ENCODE results near the gene EPRS1.

The EPRS1 gene

DNA sequence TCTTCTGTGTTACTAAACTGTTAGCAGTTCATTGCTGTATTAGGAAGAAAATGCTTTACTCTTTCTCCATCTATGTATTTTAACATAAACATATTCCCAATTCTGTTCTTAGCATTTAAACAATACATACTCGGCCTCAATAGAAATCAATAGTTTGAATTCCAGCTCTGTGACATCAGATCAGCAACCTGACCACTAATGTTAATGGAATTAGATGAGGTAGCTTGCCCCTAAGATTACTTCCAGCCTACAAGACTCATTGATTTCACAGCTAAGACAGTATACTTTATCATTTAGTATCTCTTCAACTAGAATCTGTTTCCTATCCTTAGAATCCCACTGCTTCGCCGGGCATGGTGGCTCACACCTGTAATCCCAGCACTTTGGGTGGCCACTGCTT is 38.9 kb downstream of the EPRS1 start:
- TF ChIP-seq, protein P1, sequence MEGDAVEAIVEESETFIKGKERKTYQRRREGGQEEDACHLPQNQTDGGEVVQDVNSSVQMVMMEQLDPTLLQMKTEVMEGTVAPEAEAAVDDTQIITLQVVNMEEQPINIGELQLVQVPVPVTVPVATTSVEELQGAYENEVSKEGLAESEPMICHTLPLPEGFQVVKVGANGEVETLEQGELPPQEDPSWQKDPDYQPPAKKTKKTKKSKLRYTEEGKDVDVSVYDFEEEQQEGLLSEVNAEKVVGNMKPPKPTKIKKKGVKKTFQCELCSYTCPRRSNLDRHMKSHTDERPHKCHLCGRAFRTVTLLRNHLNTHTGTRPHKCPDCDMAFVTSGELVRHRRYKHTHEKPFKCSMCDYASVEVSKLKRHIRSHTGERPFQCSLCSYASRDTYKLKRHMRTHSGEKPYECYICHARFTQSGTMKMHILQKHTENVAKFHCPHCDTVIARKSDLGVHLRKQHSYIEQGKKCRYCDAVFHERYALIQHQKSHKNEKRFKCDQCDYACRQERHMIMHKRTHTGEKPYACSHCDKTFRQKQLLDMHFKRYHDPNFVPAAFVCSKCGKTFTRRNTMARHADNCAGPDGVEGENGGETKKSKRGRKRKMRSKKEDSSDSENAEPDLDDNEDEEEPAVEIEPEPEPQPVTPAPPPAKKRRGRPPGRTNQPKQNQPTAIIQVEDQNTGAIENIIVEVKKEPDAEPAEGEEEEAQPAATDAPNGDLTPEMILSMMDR (IDR thresholded peaks at IDR 0.05; ENCODE audit: low read depth, low read length) = no peak
- TF ChIP-seq POLR2A (IDR thresholded peaks at IDR 0.05; ENCODE audit: extremely low read depth, insufficient read length) (no peak), MYC (IDR thresholded peaks at IDR 0.05; ENCODE audit: low read depth, low read length) (no peak)
- TF ChIP-seq, protein P2, sequence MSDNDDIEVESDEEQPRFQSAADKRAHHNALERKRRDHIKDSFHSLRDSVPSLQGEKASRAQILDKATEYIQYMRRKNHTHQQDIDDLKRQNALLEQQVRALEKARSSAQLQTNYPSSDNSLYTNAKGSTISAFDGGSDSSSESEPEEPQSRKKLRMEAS (IDR thresholded peaks at IDR 0.05; ENCODE audit: low read depth, low read length) = no peak
- H3K4me3 ChIP-seq (ENCODE audit: low read depth, low read length) = no peak overlapping the region
- no peak for DNase-seq (ENCODE audit: low read depth)

DNA sequence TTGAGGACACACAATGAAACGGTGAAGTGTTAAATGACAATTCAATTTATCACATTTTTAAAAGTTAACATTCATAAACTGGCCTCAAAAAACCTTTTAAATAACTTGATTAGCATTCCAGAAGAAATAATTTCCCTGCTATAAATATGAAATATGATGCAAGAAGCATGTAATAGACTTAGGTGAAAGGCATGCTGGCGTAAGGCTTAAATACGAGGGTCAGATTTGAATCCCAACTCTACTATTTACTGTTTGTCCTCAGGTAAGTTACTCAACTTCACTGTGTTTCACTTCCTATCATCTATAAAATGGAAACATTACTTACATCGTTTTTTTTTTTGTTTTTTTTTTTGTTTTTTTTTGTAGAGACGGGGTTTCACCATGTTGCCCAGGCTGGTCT is 40.8 kb downstream of the EPRS1 start:
- no peak for TF ChIP-seq MYC (IDR thresholded peaks at IDR 0.05; ENCODE audit: low read depth, low read length)
- H3K4me3 ChIP-seq (ENCODE audit: low read depth, low read length) = no peak overlapping the region
- DNase-seq (ENCODE audit: low read depth) = no peak

DNA sequence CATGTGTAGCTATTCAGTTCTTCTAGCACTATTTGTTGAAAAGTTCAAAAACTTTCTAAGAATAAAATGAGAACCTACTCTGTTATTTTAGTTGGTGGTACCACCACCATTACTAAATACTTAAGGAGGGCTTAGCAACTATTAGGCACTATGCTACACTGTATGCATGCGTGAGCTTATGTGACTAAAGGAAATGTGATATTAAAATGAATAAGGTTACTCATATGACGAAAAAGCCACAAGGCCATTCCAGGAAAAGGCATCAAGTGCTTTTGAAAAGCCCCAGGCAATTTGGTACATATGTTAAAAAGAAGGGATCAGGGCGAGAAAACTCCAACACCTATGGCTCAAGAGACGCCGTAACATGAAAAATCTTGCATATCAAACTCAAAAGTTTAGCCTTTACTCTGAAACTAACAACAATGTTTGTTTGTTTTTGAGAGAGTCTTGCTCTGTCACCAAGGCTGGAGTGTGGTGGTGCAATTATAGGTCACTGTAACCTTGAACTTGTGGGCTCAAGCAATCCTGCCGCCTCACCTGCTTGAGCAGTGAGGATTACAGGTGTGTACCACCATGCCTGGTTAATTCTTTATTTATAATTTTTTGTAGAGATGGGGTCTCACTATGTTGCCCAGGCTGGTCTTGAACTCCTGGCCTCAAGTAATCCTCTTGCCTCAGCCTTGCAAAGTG is 42.5 kb downstream of the EPRS1 start:
- DNase-seq (ENCODE audit: low read depth) = no peak
- H3K4me3 ChIP-seq (ENCODE audit: low read depth, low read length) = no peak overlapping the region
- TF ChIP-seq, protein P1 (IDR thresholded peaks at IDR 0.05; ENCODE audit: low read depth, low read length) = no peak
- TF ChIP-seq MYC (IDR thresholded peaks at IDR 0.05; ENCODE audit: low read depth, low read length) (no peak), POLR2A (IDR thresholded peaks at IDR 0.05; ENCODE audit: extremely low read depth, insufficient read length) (no peak)
- TF ChIP-seq, protein P2 (IDR thresholded peaks at IDR 0.05; ENCODE audit: low read depth, low read length) = no peak

DNA sequence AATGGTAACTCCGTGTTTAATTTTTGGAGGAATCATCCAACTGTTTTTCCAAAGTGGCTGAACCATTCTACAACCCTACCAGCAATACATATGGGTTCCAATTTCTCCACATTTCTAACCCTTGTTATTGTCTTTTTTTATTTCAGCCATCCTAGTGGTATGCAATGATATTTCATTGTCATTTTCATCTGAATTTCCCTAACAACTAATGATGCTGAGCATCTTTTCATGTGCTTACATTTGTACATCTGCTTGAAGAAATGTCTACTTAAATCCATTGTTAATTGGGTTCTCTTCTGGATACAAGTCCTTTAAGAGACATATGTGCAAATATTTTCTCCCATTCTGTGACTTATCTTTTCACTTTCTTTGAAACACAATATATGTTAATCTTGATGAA is 43.3 kb downstream of the EPRS1 start:
- no peak for DNase-seq (ENCODE audit: low read depth)
- TF ChIP-seq, protein P2 (IDR thresholded peaks at IDR 0.05; ENCODE audit: low read depth, low read length) = no peak
- TF ChIP-seq, protein P1 (IDR thresholded peaks at IDR 0.05; ENCODE audit: low read depth, low read length) = no peak
- TF ChIP-seq MYC (IDR thresholded peaks at IDR 0.05; ENCODE audit: low read depth, low read length) (no peak), POLR2A (IDR thresholded peaks at IDR 0.05; ENCODE audit: extremely low read depth, insufficient read length) (no peak)

DNA sequence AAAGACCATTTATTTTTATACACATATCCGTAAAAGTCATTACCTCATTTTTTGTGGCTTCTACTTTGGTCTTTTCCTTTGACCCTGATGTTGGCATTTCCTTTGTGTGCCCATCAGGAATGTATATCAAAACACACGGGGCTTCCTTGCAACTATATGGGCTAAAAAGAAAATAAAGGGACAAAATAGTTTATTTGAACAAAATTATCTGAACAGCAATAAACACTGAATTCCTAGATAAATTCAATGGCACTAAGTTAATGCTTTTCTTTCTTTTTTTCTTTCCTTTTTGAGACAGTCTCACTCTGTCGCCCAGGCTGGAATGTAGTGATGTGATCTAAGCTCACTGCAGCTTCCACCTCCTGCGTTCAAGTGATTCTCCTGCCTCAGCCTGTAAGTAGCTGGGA is 45.2 kb downstream of the EPRS1 start:
- TF ChIP-seq MYC (IDR thresholded peaks at IDR 0.05; ENCODE audit: low read depth, low read length) = no peak
- TF ChIP-seq, protein P1 (IDR thresholded peaks at IDR 0.05; ENCODE audit: low read depth, low read length) = no peak
- TF ChIP-seq, protein P2 (IDR thresholded peaks at IDR 0.05; ENCODE audit: low read depth, low read length) = no peak
- no peak for TF ChIP-seq POLR2A (IDR thresholded peaks at IDR 0.05; ENCODE audit: extremely low read depth, insufficient read length)
- H3K4me3 ChIP-seq (ENCODE audit: low read depth, low read length) = no peak overlapping the region
- DNase-seq (ENCODE audit: low read depth) = no peak

More for the DNA sequence above, 43.3 kb downstream of the EPRS1 start:
- no peak overlapping the region for H3K4me3 ChIP-seq (ENCODE audit: low read depth, low read length)

DNA sequence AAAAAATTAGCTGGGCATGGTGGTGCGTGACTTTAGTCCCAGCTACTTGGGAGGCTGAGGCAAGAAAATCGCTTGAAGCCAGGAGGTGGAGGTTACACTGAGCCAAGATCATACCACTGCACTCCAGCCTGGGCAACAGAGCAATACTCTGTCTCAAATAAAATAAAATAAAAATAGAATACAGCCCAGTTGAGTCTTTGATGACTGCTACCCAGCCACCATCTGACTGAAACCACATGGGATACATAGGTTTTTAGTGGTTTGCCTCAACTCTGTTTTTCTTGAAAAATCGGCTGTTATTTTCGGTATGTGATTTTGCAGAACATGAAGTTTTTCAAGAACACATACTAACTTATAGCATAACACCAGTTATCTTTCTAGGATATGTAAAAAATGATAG is 46.5 kb downstream of the EPRS1 start:
- no peak for DNase-seq (ENCODE audit: low read depth)

More for the DNA sequence above, 46.5 kb downstream of the EPRS1 start:
- TF ChIP-seq POLR2A (IDR thresholded peaks at IDR 0.05; ENCODE audit: extremely low read depth, insufficient read length) (no peak), MYC (IDR thresholded peaks at IDR 0.05; ENCODE audit: low read depth, low read length) (no peak)
- TF ChIP-seq, protein P2 (IDR thresholded peaks at IDR 0.05; ENCODE audit: low read depth, low read length) = no peak
- TF ChIP-seq, protein P1 (IDR thresholded peaks at IDR 0.05; ENCODE audit: low read depth, low read length) = no peak
- no peak overlapping the region for H3K4me3 ChIP-seq (ENCODE audit: low read depth, low read length)

All from NB4 (cell line).